CD4-positive, alpha-beta T cell treated with Interleukin-15 for 1 hour (primary cell): ENCODE measurements around the gene TMEM117.
"Not testable (repeated sequence)": the region's sequence is repeated elsewhere in the genome, so short reads cannot be mapped to it uniquely, and the experiment has no call there.

Experiments used
- DNase-seq: peaks from one replicate; pipeline ENCODE4 v3.0.0-alpha.2; 2020

Gene TMEM117

GRCh38 chr12:43841253-43841652, 5.4 kb downstream of the TMEM117 start:
- no peak for DNase-seq

DNA sequence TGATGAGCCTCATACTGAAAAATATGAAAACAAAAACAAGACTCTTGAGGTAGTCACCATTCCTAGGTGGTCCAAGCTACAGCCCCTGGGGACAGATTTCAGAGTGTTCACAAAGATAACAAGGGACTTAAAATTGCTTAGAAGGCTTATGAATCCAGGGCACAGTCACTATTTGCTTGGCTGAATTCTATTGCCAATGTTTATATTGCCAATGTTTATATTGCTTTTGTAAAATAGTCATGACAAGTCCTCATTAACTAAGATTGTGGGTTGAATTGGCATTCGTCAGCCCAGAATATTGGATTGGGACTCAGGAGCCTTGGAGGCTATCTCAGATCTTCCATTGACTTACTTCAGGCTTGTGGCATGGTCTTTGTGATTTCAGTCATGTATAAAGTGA, 6.4 kb downstream of the TMEM117 start:
- no peak for DNase-seq

DNA sequence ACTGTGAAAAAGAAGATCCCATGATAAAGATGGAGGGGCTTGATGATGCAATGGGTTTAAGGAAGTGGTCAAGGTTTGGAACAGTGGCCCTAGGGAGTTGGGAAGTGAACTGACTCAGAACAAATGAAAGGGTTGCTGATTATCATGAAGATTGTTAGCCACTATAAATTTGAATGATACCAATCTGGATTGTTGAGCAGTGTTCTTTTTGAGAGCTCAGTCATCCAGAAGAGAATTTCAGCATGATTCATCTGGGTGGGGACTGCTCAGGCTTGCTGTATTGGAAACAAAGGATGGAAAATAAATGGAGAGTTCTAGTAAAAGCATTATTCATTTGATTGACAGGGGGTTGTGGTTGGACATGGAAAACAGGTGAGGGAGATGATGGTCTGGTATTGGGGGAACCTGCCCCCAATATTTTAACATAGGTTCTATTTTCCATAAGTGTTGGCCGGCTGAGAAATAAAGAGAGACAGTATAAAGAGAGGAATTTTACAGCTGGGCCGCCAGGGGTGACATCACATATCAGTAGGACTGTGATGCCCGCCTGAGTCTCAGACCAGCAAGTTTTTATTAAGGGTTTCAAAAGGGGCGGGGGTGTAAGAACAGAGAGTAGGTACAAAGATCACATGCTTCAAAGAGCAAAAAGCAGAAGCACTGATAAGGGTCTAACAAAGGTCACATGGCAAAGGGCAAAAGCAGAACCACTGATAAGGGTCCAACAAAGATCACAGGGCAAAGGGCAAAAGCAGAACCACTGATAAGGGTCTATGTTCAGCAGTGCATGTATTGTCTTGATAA, 11.7 kb downstream of the TMEM117 start:
- DNase-seq, result not testable (repeated sequence)

DNA sequence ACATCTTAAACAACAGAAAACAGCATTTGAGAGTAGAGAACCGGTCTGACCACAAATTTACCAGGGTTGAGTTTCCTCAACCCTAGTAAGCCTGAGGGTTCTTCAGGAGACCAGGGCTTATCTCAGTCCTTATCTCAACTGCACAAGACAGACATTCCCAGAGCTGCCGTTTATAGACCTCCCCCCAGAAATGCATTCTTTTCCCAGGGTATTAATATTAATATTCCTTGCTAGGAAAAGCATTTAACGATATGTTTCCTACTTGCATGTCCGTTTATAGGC, 12.3 kb downstream of the TMEM117 start:
- DNase-seq, result no peak

DNA sequence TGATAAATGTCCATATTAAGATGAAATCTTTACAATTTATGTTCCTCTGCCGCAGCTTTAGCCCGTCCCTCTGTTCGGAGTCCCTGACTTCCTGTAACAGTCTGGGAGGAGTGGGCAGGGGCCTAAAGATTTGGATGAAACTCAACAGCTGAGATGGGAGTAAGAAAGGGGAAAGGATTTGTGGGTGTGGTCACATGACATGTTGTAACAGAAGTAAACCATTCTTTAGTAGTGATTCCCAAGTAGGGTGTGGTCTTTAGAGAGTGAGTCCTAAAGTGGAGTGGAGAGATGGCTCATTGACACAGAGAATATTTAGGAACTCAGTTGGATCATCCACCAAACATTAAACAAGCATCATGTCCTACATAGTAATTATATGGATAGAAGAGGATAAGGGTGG, 12.9 kb downstream of the TMEM117 start:
- no peak for DNase-seq

DNA sequence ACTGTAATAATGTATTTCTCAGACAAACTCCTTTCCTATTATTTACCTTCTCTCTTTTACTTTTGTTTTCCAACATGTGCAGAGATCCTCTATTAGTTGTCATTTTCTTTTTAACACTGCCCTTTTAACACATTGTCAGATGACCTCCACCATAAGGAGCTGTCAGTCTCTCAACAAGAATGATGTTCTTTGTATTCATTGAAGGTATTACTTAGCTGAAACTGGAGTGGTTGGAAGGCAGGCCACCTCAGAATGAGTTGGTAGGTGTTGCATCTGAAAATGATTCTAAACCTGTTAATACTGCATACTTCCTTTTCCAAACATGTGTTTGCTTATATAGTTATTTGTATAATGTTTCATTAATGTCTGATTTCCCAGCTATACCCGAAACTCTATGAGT, 16.9 kb downstream of the TMEM117 start:
- DNase-seq, result no peak

GRCh38 chr12:43856972-43857371, 21.1 kb downstream of the TMEM117 start:
- no peak for DNase-seq

GRCh38 chr12:43858096-43858495, 22.2 kb downstream of the TMEM117 start:
- no peak for DNase-seq

- DNase-seq, result no peak
Observed at GRCh38 chr12:43858991-43859390, 23.1 kb downstream of the TMEM117 start.

DNA sequence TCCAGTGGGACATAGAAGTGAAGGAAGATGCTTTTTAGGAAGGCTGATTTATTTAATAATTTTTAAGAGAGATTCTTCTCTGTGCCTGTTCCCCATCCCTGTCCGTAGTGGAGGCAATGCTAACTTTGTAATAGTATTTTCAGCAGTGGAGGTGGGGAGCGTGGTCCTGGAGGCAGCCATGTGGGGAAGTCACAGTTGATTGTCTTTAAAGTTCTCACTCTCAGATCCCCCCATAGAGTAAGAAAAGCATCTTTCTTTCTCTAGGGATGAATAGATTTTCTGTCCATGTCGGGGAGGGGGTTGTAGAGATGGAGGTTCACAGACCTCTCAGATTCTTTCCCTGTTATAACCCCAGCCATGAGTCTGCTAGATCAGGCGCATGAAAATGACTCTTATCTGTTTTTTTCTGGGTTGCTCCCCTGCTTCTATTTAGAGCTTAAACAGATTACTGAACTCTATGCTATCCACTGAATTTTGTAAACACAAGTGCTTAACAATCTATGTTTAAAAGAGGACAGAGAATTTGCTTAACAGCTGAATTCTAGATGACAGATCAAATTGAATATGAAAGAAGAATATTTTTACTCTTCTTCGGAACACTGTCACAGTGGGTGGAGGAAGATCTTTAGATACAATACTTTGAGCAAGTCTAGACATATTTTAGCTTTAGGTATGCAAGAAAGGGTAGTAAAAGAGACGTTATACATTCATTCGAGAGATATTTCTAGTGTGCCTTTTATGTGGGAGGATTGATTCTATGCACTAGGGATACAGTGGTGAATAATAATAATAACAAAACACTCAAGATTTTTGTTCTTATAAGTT, 25.3 kb downstream of the TMEM117 start:
- DNase-seq, result no peak

- no peak for DNase-seq
Observed at GRCh38 chr12:43861840-43862150, 25.9 kb downstream of the TMEM117 start.

DNA sequence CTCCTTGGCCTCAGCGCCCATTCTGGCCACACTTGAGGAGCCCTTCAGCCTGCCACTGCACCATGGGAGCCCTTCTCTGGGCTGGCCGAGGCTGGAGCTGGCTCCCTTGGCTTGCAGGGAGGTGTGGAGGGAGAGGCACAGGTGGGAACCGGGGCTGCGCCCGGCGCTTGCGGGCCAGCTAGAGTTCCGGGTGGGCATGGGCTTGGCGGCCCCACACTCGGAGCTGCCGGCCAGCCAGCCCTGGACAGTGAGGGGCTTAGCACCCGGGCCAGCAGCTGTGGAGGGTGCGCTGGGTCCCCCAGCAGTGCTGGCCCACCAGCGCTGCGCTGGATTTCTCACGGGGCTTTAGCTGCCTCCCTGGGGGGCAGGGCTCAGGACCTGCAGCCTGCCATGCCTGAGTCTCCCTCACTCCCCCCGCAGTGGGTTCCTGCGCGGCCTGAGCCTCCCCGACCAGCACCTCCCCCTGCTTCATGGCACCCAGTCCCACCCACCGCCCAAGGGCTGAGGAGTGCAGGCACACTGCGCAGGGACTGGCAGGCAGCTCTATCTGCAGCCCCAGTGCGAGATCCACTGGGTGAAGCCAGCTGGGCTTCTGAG, 28.0 kb downstream of the TMEM117 start:
- DNase-seq, result no peak

GRCh38 chr12:43864557-43864956, 28.7 kb downstream of the TMEM117 start:
- DNase-seq, result not testable (repeated sequence)

GRCh38 chr12:43869184-43869583, 33.3 kb downstream of the TMEM117 start:
- no peak for DNase-seq

DNA sequence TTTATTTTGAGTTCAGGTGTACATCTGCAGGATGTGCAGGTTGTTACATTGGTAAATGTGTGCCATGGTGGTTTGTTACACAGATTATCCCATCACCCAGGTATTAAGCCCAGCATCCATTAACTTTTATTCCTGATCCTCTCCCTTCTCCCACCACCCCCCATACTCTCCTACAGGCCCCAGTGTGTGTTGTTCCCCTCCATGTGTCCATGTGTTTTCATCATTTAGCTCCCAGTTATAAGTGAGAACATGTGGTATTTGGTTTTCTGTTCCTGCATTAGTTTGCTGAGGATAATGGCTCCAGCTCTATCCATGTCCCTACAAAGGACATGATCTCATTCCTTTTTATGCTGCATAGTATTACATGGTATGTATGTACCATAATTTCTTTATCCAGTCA, 33.9 kb downstream of the TMEM117 start:
- DNase-seq, result not testable (repeated sequence)

GRCh38 chr12:43871258-43871657, 35.4 kb downstream of the TMEM117 start:
- not testable (repeated sequence) for DNase-seq

GRCh38 chr12:43872396-43872795, 36.5 kb downstream of the TMEM117 start:
- no peak for DNase-seq

- no peak for DNase-seq
Observed at GRCh38 chr12:43878050-43878449, 42.2 kb downstream of the TMEM117 start.

GRCh38 chr12:43880547-43880946, 44.7 kb downstream of the TMEM117 start:
- no peak for DNase-seq

DNA sequence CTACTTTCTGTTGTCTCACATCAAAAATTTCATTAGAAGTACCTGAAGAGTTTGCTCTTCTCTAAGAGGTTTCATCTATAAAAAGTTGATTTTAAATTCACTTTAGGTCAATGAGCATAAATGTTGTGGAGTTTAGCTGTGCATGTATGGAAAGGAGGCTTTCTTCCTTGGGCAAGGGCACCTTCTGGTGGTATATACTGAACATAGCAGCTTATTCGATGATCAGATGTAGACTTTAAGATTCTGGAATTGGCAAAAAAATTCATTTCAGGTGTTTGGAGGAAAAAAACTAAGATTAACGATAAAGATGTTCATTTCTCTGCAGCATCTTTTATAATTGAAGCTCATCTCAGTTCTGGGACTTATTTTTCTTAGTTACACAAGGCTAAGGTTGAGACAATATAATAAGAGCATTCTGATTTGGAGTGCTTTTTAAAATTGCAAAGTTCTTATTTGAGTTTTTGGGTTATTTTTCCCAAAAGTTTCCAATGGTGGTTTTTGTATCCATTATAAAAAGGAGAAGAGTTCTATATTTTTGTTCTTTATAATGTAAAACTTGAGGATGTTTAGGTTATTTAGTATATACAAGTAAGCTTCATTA, 46.8 kb downstream of the TMEM117 start:
- no peak for DNase-seq

GRCh38 chr12:43883311-43883710, 47.4 kb downstream of the TMEM117 start:
- no peak for DNase-seq

- DNase-seq, result no peak
Observed at GRCh38 chr12:43883748-43884147, 47.9 kb downstream of the TMEM117 start.

DNA sequence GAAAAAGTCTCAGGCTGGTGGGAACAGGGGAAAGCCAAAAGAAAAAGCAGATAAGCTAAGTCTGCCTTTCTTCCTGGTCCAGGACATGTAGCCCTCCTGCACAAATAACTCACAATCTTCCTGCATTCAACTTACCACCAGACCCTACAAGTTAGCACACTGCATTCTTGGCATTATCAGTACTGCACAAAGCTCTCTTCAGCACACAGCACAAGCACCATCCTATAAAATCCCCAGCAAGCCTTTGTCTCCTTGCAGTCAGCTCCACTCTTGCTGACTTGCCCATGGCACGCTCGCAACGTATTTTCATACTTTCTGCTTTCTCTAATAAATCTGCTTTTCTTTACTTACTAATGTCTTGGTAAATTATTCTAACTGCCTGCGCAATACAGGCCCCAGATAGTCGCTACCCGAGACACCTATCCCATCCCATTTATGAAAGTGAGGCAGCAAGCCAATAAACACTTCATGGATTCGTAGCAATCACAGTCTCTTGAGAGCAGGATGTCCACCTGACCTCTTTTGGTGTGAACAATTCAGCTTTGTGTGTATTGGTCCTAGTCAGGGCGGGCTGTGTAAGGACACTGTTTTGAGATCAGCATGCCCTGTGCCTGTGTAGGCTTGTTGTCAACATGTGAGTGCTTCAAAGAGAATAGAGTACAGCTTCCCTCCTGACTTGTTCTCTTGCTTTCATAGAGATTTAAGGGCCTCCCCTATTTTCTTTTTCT, 49.0 kb downstream of the TMEM117 start:
- DNase-seq, result no peak
